ENCODE results near the gene EFNA2. TPM values are rescaled to one million over a fixed set of nuclear protein-coding genes. Genes with fewer than 3 reads are reported as not detected.
A peak's percentile ranks its signal among the peaks of the same experiment; 100 is the strongest.

EFNA2 gene
- total RNA-seq, 2 experiments from 2014 or later, result not detected

DNA sequence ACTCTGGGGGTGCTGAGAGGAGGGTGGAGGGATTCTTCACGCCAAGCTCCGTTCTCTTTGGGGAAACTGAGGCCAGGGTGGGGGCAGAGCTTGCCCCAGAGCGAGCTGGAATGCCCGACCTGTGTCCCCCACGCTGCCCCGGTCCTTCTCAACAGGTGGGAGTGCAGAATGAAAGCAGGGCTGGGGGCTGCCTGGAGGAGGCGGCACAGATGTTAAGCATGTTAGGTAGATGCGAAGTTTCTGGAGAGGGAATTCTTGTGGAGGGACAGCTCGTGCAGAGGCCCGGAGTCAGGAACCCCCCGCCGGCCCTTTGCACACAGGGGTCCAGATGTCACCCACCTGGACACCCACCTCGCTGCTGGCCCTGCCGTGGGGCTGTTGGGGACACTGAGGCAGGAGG lies 9.0 kb downstream of the EFNA2 start:
- H3K27me3 Mint-ChIP-seq, result peaks cover 33% of the 10 kb centered on the region
- no peaks in the 10 kb centered on the region for H3K36me3 Mint-ChIP-seq (ENCODE audit: low read depth)
- H3K9me3 ChIP-seq (ENCODE audit: control insufficient read depth in 1 of 2, insufficient read depth in 1 of 2, low read length in 2 of 2), result peaks cover 0 to 44% of the 10 kb centered on the region in 2 experiments
- peak in 1 of 14 experiments; percentile 26 for DNase-seq
- no peaks in the 10 kb centered on the region for H3K9me3 Mint-ChIP-seq
- no peak overlapping the region for H3K4me3 ChIP-seq (ENCODE audit: low read length)
- H3K27me3 ChIP-seq (ENCODE audit: control insufficient read depth in 1 of 2, insufficient read depth in 2 of 2, low read length in 2 of 2), result peaks cover 38 to 39% of the 10 kb centered on the region in 2 experiments
- CTCF ChIA-PET, result no interaction called here
- H3K27ac ChIP-seq (ENCODE audit: low read depth in 1 of 2, low read length in 2 of 2), result no peak overlapping the region
- H3K4me1 ChIP-seq (ENCODE audit: insufficient read depth, low read length), result peaks cover 15% of the 10 kb centered on the region
- H3K36me3 ChIP-seq (ENCODE audit: insufficient read depth, low read length), result no peaks in the 10 kb centered on the region
- H3K27ac Mint-ChIP-seq, result no peak overlapping the region
- intact Hi-C loops (cut with DNase I, micrococcal nuclease), result no loop called here
- TF ChIP-seq, protein P1, sequence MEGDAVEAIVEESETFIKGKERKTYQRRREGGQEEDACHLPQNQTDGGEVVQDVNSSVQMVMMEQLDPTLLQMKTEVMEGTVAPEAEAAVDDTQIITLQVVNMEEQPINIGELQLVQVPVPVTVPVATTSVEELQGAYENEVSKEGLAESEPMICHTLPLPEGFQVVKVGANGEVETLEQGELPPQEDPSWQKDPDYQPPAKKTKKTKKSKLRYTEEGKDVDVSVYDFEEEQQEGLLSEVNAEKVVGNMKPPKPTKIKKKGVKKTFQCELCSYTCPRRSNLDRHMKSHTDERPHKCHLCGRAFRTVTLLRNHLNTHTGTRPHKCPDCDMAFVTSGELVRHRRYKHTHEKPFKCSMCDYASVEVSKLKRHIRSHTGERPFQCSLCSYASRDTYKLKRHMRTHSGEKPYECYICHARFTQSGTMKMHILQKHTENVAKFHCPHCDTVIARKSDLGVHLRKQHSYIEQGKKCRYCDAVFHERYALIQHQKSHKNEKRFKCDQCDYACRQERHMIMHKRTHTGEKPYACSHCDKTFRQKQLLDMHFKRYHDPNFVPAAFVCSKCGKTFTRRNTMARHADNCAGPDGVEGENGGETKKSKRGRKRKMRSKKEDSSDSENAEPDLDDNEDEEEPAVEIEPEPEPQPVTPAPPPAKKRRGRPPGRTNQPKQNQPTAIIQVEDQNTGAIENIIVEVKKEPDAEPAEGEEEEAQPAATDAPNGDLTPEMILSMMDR (IDR thresholded peaks at IDR 0.05), result no peak
- POLR2A ChIA-PET, result no interaction called here
- no peaks in the 10 kb centered on the region for H3K4me1 Mint-ChIP-seq (ENCODE audit: low read depth)
- no peak overlapping the region for H3K4me3 Mint-ChIP-seq
- ATAC-seq (ENCODE audit: poor library complexity), result no peak

DNA sequence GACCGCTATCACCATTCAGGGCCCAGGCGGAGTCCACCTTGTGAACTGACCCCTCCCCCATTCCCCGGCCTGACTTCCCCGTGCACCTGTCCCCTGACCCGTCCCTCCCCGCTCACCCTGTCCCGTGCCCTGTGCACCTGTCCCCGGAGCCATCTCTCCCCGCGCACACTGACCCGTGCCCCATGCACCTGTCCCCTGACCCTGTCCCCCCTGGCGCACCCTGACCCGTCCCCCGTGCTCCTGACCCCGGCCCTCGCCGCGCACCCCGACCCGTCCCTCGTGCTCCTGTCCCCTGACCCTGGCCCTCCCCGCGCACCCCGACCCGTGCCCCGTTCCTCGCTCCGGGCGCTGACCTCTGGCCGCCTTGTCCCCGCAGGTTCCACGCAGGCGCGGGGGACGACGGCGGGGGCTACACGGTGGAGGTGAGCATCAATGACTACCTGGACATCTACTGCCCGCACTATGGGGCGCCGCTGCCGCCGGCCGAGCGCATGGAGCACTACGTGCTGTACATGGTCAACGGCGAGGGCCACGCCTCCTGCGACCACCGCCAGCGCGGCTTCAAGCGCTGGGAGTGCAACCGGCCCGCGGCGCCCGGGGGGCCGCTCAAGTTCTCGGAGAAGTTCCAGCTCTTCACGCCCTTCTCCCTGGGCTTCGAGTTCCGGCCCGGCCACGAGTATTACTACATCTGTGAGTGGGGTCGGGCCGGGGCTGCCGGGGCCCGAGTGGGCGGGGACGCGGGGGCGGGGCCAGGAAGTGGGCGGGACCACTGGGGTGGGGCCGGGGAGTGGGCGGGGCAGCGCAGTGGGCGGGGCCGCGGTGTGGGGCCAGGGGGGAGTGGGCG lies 9.7 kb downstream of the EFNA2 start:
- DNase-seq (peak in 7 of 14 experiments; percentile 35 to 66 (median 39)), ATAC-seq (ENCODE audit: poor library complexity) (peak; percentile 70)
- TF ChIP-seq, protein P1 (IDR thresholded peaks at IDR 0.05), result no peak
- Mint-ChIP-seq H3K27ac (no peak overlapping the region), H3K4me3 (no peak overlapping the region), H3K4me1 (ENCODE audit: low read depth) (no peaks in the 10 kb centered on the region), H3K36me3 (ENCODE audit: low read depth) (no peaks in the 10 kb centered on the region), H3K27me3 (peaks cover 33% of the 10 kb centered on the region), H3K9me3 (no peaks in the 10 kb centered on the region)
- peaks cover 15% of the 10 kb centered on the region for H3K4me1 ChIP-seq (ENCODE audit: insufficient read depth, low read length)
- intact Hi-C loops (cut with DNase I, micrococcal nuclease), result no loop called here
- ChIA-PET CTCF (no interaction called here), POLR2A (no interaction called here)
- peaks cover 35 to 38% of the 10 kb centered on the region in 2 experiments for H3K27me3 ChIP-seq (ENCODE audit: control insufficient read depth in 1 of 2, insufficient read depth in 2 of 2, low read length in 2 of 2)
- no peak overlapping the region for H3K27ac ChIP-seq (ENCODE audit: low read depth in 1 of 2, low read length in 2 of 2)
- H3K36me3 ChIP-seq (ENCODE audit: insufficient read depth, low read length), result no peaks in the 10 kb centered on the region
- peaks cover 0 to 43% of the 10 kb centered on the region in 2 experiments for H3K9me3 ChIP-seq (ENCODE audit: control insufficient read depth in 1 of 2, insufficient read depth in 1 of 2, low read length in 2 of 2)
- no peak overlapping the region for H3K4me3 ChIP-seq (ENCODE audit: low read length)

DNA sequence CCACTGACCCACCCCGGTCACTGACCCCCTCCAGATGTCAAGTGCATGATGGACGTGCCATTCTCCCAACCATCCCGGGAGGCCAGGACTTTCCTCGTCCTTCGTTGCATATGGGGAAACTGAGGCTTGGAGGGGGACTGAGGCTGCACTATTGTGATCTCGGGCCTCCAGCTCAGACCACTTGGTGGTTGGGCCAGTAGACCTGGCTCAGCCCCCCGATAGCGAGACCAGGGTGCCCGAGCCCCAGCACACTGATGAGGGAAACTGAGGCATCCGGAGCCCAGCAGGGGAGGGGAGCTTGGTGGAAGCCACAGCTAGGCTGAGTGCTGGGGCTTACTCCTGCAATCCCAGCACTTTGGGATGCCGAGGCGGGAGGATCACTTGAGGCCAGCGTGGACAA lies 10.4 kb downstream of the EFNA2 start:
- Histone ChIP-seq H3K27ac (ENCODE audit: low read depth in 1 of 2, low read length in 2 of 2) (no peak overlapping the region), H3K4me3 (ENCODE audit: low read length) (no peak overlapping the region), H3K4me1 (ENCODE audit: insufficient read depth, low read length) (peaks cover 15% of the 10 kb centered on the region), H3K9me3 (ENCODE audit: control insufficient read depth in 1 of 2, insufficient read depth in 1 of 2, low read length in 2 of 2) (peaks cover 0 to 36% of the 10 kb centered on the region in 2 experiments), H3K36me3 (ENCODE audit: insufficient read depth, low read length) (no peaks in the 10 kb centered on the region), H3K27me3 (ENCODE audit: control insufficient read depth in 1 of 2, insufficient read depth in 2 of 2, low read length in 2 of 2) (peaks cover 28 to 37% of the 10 kb centered on the region in 2 experiments)
- Mint-ChIP-seq H3K36me3 (ENCODE audit: low read depth) (no peaks in the 10 kb centered on the region), H3K9me3 (no peaks in the 10 kb centered on the region), H3K4me1 (ENCODE audit: low read depth) (no peaks in the 10 kb centered on the region), H3K27ac (no peak overlapping the region), H3K4me3 (no peak overlapping the region), H3K27me3 (peaks cover 33% of the 10 kb centered on the region)
- ATAC-seq (ENCODE audit: poor library complexity) (no peak), DNase-seq (no peak)
- TF ChIP-seq, protein P1 (IDR thresholded peaks at IDR 0.05), result no peak
- intact Hi-C loops (cut with DNase I, micrococcal nuclease), result no loop called here
- CTCF ChIA-PET, result no interaction called here
- POLR2A ChIA-PET, result no interaction called here
